ENCODE measurements around the gene HDAC6. TPM values are rescaled to one million over a fixed set of nuclear protein-coding genes. Genes with fewer than 3 reads are reported as not detected.

The HDAC6 gene
- total RNA-seq, 2 experiments from 2014 or later: 94.3 to 102 TPM

DNA sequence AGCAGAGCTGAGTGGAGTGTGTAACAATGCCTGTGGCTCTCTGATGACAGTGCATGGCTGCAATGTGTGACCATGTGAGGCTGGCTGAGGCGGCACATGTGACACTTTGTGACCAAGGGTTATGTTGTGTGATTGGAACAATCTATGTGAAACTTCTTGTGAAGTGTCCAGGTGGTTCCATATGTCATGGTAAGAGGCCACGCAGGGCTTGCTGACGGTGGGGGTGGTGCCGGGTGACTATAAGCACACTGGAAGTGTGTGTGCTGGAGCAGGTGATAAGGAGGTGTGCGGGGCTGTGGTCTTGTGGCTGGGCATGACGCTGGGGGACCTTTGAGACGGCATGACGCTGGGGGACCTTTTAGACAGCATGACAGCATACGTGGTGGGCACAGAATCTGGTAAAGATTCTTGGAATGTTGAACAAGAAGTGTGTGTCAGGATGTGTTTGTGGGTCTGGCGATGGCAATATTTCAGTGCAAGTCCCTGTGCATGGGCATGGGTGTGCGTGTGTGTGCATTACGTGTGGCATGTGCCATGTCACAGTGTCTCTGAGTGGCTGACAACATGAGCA is 7.4 kb upstream of the HDAC6 start:
- no peaks in the 10 kb centered on the region for H3K36me3 Mint-ChIP-seq (ENCODE audit: low read depth)
- no peaks in the 10 kb centered on the region for H3K9me3 Mint-ChIP-seq
- no peaks in the 10 kb centered on the region for H3K27me3 Mint-ChIP-seq
- ChIA-PET POLR2A (no interaction called here), CTCF (no interaction called here)
- H3K27ac Mint-ChIP-seq: peak overlapping the region; percentile 32
- no peak for DNase-seq
- H3K4me1 Mint-ChIP-seq: peaks cover 7% of the 10 kb centered on the region
- H3K4me3 Mint-ChIP-seq: no peak overlapping the region

GRCh38 chrX:48794911-48795515 is 6.9 kb upstream of the HDAC6 start:
- Mint-ChIP-seq H3K4me1 (peaks cover 4% of the 10 kb centered on the region), H3K9me3 (no peaks in the 10 kb centered on the region)
- CTCF ChIA-PET: interaction anchor here (1.1 kb wide), 1 partner anchor 9 kb away, joined by 3 read pairs; the partner anchor contains the start of gene GATA1

DNA sequence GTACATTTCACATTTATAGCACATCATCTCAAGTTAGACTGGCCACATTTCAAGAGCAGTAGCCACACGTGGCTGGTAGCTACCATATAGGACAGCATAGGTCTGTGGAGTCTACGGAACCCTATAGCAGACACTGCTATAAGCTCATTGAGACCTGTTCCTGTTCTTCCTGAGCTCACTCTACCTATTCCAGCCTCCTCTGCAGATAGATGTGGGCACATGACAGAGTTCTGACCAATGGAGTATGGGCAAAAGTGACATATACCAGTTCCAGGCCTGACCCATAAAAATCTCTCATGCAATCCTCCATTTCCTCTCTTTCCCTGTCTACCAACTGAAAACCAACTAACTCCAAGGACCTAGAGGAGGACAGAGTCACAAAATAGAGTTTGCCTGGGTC is 3.5 kb upstream of the HDAC6 start:
- no peak overlapping the region for H3K27ac Mint-ChIP-seq
- DNase-seq: no peak
- peaks cover 21% of the 10 kb centered on the region for H3K4me1 Mint-ChIP-seq
- H3K9me3 Mint-ChIP-seq: no peaks in the 10 kb centered on the region
- CTCF ChIA-PET: interaction anchor here (0.6 to 1.0 kb wide), 2 partner anchors 9 to 14 kb away, joined by 3 read pairs; no protein-coding TSS in a partner anchor
- POLR2A ChIA-PET: no interaction called here
- H3K4me3 Mint-ChIP-seq: no peak overlapping the region
- H3K36me3 Mint-ChIP-seq (ENCODE audit: low read depth): peaks cover 4% of the 10 kb centered on the region
- no peaks in the 10 kb centered on the region for H3K27me3 Mint-ChIP-seq

More at GRCh38 chrX:48794911-48795515, 6.9 kb upstream of the HDAC6 start:
- no peaks in the 10 kb centered on the region for H3K27me3 Mint-ChIP-seq
- H3K27ac Mint-ChIP-seq: no peak overlapping the region
- POLR2A ChIA-PET: no interaction called here
- DNase-seq: no peak
- no peaks in the 10 kb centered on the region for H3K36me3 Mint-ChIP-seq (ENCODE audit: low read depth)
- no peak overlapping the region for H3K4me3 Mint-ChIP-seq

DNA sequence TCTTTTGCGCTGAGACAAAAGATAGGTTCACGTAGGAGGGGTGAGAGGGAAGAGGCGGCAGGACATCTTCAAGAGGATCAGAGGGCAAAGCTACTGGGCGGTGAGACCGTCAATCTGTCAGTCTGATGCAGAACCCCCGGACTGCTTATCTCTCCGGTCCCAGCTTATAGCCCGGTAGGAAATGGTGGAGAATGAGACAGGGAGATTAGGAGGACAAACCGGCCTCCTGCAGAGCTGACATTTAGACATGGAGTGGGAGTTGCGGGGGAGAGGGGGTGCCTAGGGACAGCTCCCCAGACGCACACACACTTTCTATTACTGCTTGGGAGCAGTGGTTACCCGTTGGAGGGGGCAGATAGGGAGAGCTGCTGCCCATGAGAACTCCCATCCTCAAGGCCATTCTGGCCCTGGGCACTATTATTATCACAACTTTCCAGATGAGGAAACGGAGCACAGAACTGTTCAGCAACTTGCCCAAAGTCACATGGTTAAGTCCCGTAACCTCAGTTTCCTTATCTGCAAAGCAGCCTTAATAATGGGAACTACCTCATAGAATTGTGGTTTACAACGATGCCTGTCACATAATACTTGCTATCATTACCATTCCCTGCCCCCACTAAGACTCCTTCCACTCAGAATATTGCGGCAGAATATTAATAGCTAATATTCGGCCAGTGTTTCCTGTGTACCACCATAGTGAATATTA is 1.1 kb upstream of the HDAC6 start:
- DNase-seq: peak; percentile 5
- H3K9me3 Mint-ChIP-seq: no peaks in the 10 kb centered on the region
- H3K4me1 Mint-ChIP-seq: peaks cover 30% of the 10 kb centered on the region

GRCh38 chrX:48802089-48802904 is 430 bp downstream of the HDAC6 start:
- POLR2A ChIA-PET: no interaction called here
- CTCF ChIA-PET: no interaction called here
- no peaks in the 10 kb centered on the region for H3K9me3 Mint-ChIP-seq

More for the DNA sequence above, 1.1 kb upstream of the HDAC6 start:
- ChIA-PET CTCF (no interaction called here), POLR2A (no interaction called here)
- peak overlapping the region; percentile 98 for H3K27ac Mint-ChIP-seq
- peak overlapping the region; percentile 87 for H3K4me3 Mint-ChIP-seq
- no peaks in the 10 kb centered on the region for H3K27me3 Mint-ChIP-seq
- H3K36me3 Mint-ChIP-seq (ENCODE audit: low read depth): peaks cover 16% of the 10 kb centered on the region

DNA sequence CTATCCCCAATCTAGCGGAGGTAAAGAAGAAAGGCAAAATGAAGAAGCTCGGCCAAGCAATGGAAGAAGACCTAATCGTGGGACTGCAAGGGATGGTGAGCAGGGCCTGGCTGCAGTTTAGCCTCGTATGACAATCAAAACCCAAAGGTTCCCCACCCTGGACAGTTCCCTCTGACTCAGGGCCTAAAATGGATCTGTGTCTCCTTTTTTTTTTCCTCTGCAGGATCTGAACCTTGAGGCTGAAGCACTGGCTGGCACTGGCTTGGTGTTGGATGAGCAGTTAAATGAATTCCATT is 986 bp downstream of the HDAC6 start:
- Mint-ChIP-seq H3K27me3 (no peaks in the 10 kb centered on the region), H3K27ac (peak overlapping the region; percentile 98), H3K4me1 (peaks cover 30% of the 10 kb centered on the region), H3K36me3 (ENCODE audit: low read depth) (peaks cover 18% of the 10 kb centered on the region), H3K9me3 (no peaks in the 10 kb centered on the region), H3K4me3 (peak overlapping the region; percentile 87)
- ChIA-PET POLR2A (no interaction called here), CTCF (no interaction called here)
- DNase-seq: no peak

More at GRCh38 chrX:48802089-48802904, 430 bp downstream of the HDAC6 start:
- Mint-ChIP-seq H3K27me3 (no peaks in the 10 kb centered on the region), H3K4me3 (peak overlapping the region; percentile 87), H3K4me1 (peaks cover 30% of the 10 kb centered on the region), H3K27ac (peak overlapping the region; percentile 98), H3K36me3 (ENCODE audit: low read depth) (peaks cover 18% of the 10 kb centered on the region)
- peak; percentile 68 for DNase-seq

- ChIA-PET CTCF (no interaction called here), POLR2A (no interaction called here)
- Mint-ChIP-seq H3K36me3 (ENCODE audit: low read depth) (peaks cover 17% of the 10 kb centered on the region), H3K27ac (no peak overlapping the region), H3K4me1 (peaks cover 20% of the 10 kb centered on the region), H3K9me3 (no peaks in the 10 kb centered on the region), H3K4me3 (no peak overlapping the region), H3K27me3 (no peaks in the 10 kb centered on the region)
- DNase-seq: no peak
Observed at GRCh38 chrX:48806081-48806480, 4.2 kb downstream of the HDAC6 start.

GRCh38 chrX:48813644-48814043 is 11.8 kb downstream of the HDAC6 start:
- H3K27me3 Mint-ChIP-seq: no peaks in the 10 kb centered on the region
- ChIA-PET POLR2A (no interaction called here), CTCF (no interaction called here)
- no peak overlapping the region for H3K4me3 Mint-ChIP-seq
- no peak overlapping the region for H3K27ac Mint-ChIP-seq
- peaks cover 2% of the 10 kb centered on the region for H3K4me1 Mint-ChIP-seq
- no peaks in the 10 kb centered on the region for H3K9me3 Mint-ChIP-seq
- peaks cover 12% of the 10 kb centered on the region for H3K36me3 Mint-ChIP-seq (ENCODE audit: low read depth)
- DNase-seq: no peak

- CTCF ChIA-PET: no interaction called here
- Mint-ChIP-seq H3K27ac (no peak overlapping the region), H3K36me3 (ENCODE audit: low read depth) (peaks cover 13% of the 10 kb centered on the region), H3K4me3 (no peak overlapping the region), H3K4me1 (peaks cover 2% of the 10 kb centered on the region), H3K27me3 (no peaks in the 10 kb centered on the region), H3K9me3 (no peaks in the 10 kb centered on the region)
- no peak for DNase-seq
- POLR2A ChIA-PET: no interaction called here
Observed at GRCh38 chrX:48814722-48815121, 12.9 kb downstream of the HDAC6 start.

- Mint-ChIP-seq H3K36me3 (ENCODE audit: low read depth) (peaks cover 15% of the 10 kb centered on the region), H3K27ac (no peak overlapping the region)
- CTCF ChIA-PET: no interaction called here
Observed at GRCh38 chrX:48815266-48815665, 13.4 kb downstream of the HDAC6 start.

GRCh38 chrX:48816014-48816810 is 14.3 kb downstream of the HDAC6 start:
- no peaks in the 10 kb centered on the region for H3K27me3 Mint-ChIP-seq
- POLR2A ChIA-PET: no interaction called here

More at GRCh38 chrX:48815266-48815665, 13.4 kb downstream of the HDAC6 start:
- POLR2A ChIA-PET: no interaction called here
- Mint-ChIP-seq H3K9me3 (no peaks in the 10 kb centered on the region), H3K4me3 (no peak overlapping the region), H3K27me3 (no peaks in the 10 kb centered on the region), H3K4me1 (peaks cover 2% of the 10 kb centered on the region)
- no peak for DNase-seq

DNA sequence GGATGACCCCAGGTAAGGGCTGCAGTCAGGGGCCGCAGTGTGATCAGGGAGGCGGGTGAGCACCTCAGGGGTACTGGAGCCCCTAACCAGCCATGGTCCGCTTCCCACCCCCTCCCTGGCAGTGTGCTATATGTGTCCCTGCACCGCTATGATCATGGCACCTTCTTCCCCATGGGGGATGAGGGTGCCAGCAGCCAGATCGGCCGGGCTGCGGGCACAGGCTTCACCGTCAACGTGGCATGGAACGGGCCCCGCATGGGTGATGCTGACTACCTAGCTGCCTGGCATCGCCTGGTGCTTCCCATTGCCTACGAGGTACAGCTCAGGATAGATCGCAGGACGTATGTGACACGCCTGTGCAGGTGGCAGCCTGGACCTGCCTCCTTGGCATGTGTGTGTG is 16.2 kb downstream of the HDAC6 start:
- DNase-seq: no peak
- ChIA-PET POLR2A (no interaction called here), CTCF (no interaction called here)
- H3K27me3 Mint-ChIP-seq: no peaks in the 10 kb centered on the region
- peaks cover 9% of the 10 kb centered on the region for H3K36me3 Mint-ChIP-seq (ENCODE audit: low read depth)
- H3K9me3 Mint-ChIP-seq: no peaks in the 10 kb centered on the region
- no peaks in the 10 kb centered on the region for H3K4me1 Mint-ChIP-seq
- no peak overlapping the region for H3K4me3 Mint-ChIP-seq
- H3K27ac Mint-ChIP-seq: no peak overlapping the region

More at GRCh38 chrX:48816014-48816810, 14.3 kb downstream of the HDAC6 start:
- no peaks in the 10 kb centered on the region for H3K9me3 Mint-ChIP-seq
- no peak overlapping the region for H3K4me3 Mint-ChIP-seq
- peaks cover 15% of the 10 kb centered on the region for H3K36me3 Mint-ChIP-seq (ENCODE audit: low read depth)
- CTCF ChIA-PET: no interaction called here
- no peak for DNase-seq
- no peak overlapping the region for H3K27ac Mint-ChIP-seq
- peaks cover 2% of the 10 kb centered on the region for H3K4me1 Mint-ChIP-seq

All from activated CD4-positive, alpha-beta T cell treated with anti-CD3 and anti-CD28 coated beads, Interleukin-2, amount 10 ng/mL, durations not matched to agents 7 days and 5 days (primary cell).